MM.1S (cell line): ENCODE results near the gene CHN1.

Experiments used
- DNase-seq: peaks from one replicate; pipeline ENCODE4 v3.0.0-alpha.2; 2015
- H2AFZ ChIP-seq: fragments of 300-600 bp; sonication (generic); 2 replicates; pipeline ENCODE4 v1.6.0; 2016; ENCODE audit warnings: antibody characterized with exemption, low read length
- H3F3A ChIP-seq: fragments of 300-600 bp; sonication (generic); 2 replicates; pipeline ENCODE4 v1.6.1; 2016; ENCODE audit warnings: mild to moderate bottlenecking, antibody characterized with exemption, low read length, moderate library complexity, mixed read lengths; ENCODE audit not compliant: insufficient read depth
- H3K27ac ChIP-seq: fragments of 300-600 bp; sonication (generic); 2 replicates; pipeline ENCODE4 v1.5.1; 2016; ENCODE audit warnings: mild to moderate bottlenecking, low read length
- H3K27me3 ChIP-seq: fragments of 300-600 bp; sonication (generic); replicated peaks from 2 replicates; pipeline ENCODE4 v1.6.0; 2016; ENCODE audit warnings: low read length; ENCODE audit not compliant: insufficient read depth
- H3K36me3 ChIP-seq: fragments of 300-600 bp; sonication (generic); replicated peaks from 2 replicates; pipeline ENCODE4 v1.6.1; 2016; ENCODE audit warnings: mild to moderate bottlenecking, low read length, mixed read lengths; ENCODE audit not compliant: insufficient read depth
- H3K4me1 ChIP-seq: fragments of 300-600 bp; sonication (generic); 2 replicates; pipeline ENCODE4 v1.6.1; 2016; ENCODE audit warnings: low read length, mixed read lengths
- H3K4me2 ChIP-seq: fragments of 300-600 bp; sonication (generic); 2 replicates; pipeline ENCODE4 v1.6.0; 2016; ENCODE audit warnings: low read depth, low read length
- H3K4me3 ChIP-seq: fragments of 300-600 bp; sonication (generic); 2 replicates; pipeline ENCODE4 v1.5.1; 2016; ENCODE audit warnings: low read length, mixed read lengths
- H3K79me2 ChIP-seq: fragments of 300-600 bp; sonication (generic); 2 replicates; pipeline ENCODE4 v1.6.1; 2016; ENCODE audit warnings: mixed run types, low read length, mixed read lengths
- H3K9ac ChIP-seq: fragments of 300-600 bp; sonication (generic); 2 replicates; pipeline ENCODE4 v1.6.1; 2016; ENCODE audit warnings: low read length, mixed read lengths
- H3K9me2 ChIP-seq: fragments of 300-600 bp; sonication (generic); replicated peaks from 2 replicates; pipeline ENCODE4 v1.6.1; 2016; ENCODE audit warnings: mild to moderate bottlenecking, low read length, mixed read lengths; ENCODE audit not compliant: insufficient read depth
- H3K9me3 ChIP-seq: fragments of 300-600 bp; sonication (generic); replicated peaks from 2 replicates; pipeline ENCODE4 v1.6.1; 2016; ENCODE audit warnings: mild to moderate bottlenecking, low read length, mixed read lengths; ENCODE audit not compliant: insufficient read depth
- H4K20me1 ChIP-seq: fragments of 300-600 bp; sonication (generic); 2 replicates; pipeline ENCODE4 v1.6.1; 2016; ENCODE audit warnings: mild to moderate bottlenecking, low read length, moderate library complexity, mixed read lengths; ENCODE audit not compliant: insufficient read depth
- CTCF ChIP-seq: fragments of 300-600 bp; sonication (generic); IDR thresholded peaks from 2 replicates; pipeline ENCODE4 v1.5.1; 2016; ENCODE audit warnings: antibody characterized with exemption, low read length, mixed read lengths
- EZH2 ChIP-seq: fragments of 300-600 bp; sonication (generic); optimal IDR thresholded peaks from 2 replicates; pipeline ENCODE3; 2017; ENCODE audit warnings: low read depth, mild to moderate bottlenecking, antibody characterized with exemption, low read length, mixed read lengths
- EZH2phosphoT487 ChIP-seq: fragments of 300-600 bp; sonication (generic); IDR thresholded peaks from 2 replicates; pipeline ENCODE4 v1.6.1; 2018; ENCODE audit warnings: antibody characterized with exemption, low read length

The CHN1 gene

GRCh38 chr2:174981331-174981730 is 23.9 kb downstream of the CHN1 start:
- DNase-seq: no peak
- no peaks in the 10 kb centered on the region for H3K27me3 ChIP-seq
- H3K79me2 ChIP-seq: no peaks in the 10 kb centered on the region
- H3K4me2 ChIP-seq: no peak overlapping the region
- H3K27ac ChIP-seq: no peak overlapping the region
- no peaks in the 10 kb centered on the region for H3K9me3 ChIP-seq
- H3K4me1 ChIP-seq: no peaks in the 10 kb centered on the region
- H4K20me1 ChIP-seq: no peaks in the 10 kb centered on the region
- H2AFZ ChIP-seq: no peak overlapping the region
- no peaks in the 10 kb centered on the region for H3K9me2 ChIP-seq
- H3F3A ChIP-seq: no peaks in the 10 kb centered on the region
- no peak for TF ChIP-seq CTCF
- no peak for TF ChIP-seq EZH2phosphoT487
- TF ChIP-seq EZH2: no peak
- no peaks in the 10 kb centered on the region for H3K36me3 ChIP-seq
- no peak overlapping the region for H3K9ac ChIP-seq
- H3K4me3 ChIP-seq: no peak overlapping the region

DNA sequence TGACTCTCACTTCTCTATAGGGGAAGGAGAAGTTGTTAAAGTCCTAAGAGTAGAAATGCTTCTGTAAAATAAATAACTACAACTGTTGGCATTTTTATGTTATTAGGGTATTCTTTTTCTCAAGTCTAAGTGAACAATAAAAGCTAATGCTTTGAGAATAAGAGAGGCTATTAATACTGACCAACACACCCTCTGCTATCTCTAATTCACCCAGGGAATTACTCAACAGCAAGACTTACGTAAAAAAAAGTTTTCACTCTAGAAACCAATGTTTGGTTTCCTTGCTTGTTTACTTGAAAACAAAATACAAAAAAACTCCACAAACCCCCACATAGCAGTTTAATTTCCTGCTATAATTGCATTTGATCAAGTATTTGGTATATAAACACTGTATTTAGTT is 25.2 kb downstream of the CHN1 start:
- no peak overlapping the region for H3K4me3 ChIP-seq
- no peak overlapping the region for H3K27ac ChIP-seq
- DNase-seq: no peak
- TF ChIP-seq EZH2: no peak
- H2AFZ ChIP-seq: no peak overlapping the region
- no peaks in the 10 kb centered on the region for H3K27me3 ChIP-seq
- H3K9me2 ChIP-seq: no peaks in the 10 kb centered on the region
- H4K20me1 ChIP-seq: no peaks in the 10 kb centered on the region
- no peak overlapping the region for H3K9ac ChIP-seq
- H3F3A ChIP-seq: no peaks in the 10 kb centered on the region
- H3K4me1 ChIP-seq: no peaks in the 10 kb centered on the region
- no peaks in the 10 kb centered on the region for H3K36me3 ChIP-seq
- H3K9me3 ChIP-seq: no peaks in the 10 kb centered on the region
- H3K4me2 ChIP-seq: no peak overlapping the region
- no peaks in the 10 kb centered on the region for H3K79me2 ChIP-seq

DNA sequence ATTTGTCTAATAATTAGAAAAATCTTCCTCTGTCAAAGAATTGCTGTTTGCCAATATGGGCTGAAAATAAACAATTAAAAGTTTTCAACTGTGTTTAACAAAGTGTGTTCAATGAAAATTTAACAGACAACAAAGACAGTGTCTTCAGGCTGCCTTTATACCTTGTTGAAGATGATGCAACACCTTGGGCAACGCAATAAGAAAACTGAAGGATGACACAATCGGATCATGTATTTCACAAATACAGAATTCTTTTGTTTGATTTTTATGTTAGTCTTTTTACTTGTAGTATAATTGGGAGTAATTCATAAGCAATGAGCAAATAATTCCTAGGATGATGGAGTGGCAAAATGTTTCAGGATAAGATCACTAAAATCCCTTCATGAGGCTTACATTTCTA is 27.8 kb downstream of the CHN1 start:
- Histone ChIP-seq H3K4me3 (no peak overlapping the region), H3K9ac (no peak overlapping the region), H3K4me2 (no peak overlapping the region), H3K27ac (no peak overlapping the region), H3K9me2 (no peaks in the 10 kb centered on the region), H3F3A (no peaks in the 10 kb centered on the region), H3K79me2 (no peaks in the 10 kb centered on the region), H4K20me1 (no peaks in the 10 kb centered on the region), H3K27me3 (no peaks in the 10 kb centered on the region), H3K4me1 (no peaks in the 10 kb centered on the region), H2AFZ (no peak overlapping the region), H3K9me3 (no peaks in the 10 kb centered on the region), H3K36me3 (no peaks in the 10 kb centered on the region)
- no peak for DNase-seq
- TF ChIP-seq EZH2phosphoT487 (no peak), EZH2 (no peak), CTCF (no peak)

DNA sequence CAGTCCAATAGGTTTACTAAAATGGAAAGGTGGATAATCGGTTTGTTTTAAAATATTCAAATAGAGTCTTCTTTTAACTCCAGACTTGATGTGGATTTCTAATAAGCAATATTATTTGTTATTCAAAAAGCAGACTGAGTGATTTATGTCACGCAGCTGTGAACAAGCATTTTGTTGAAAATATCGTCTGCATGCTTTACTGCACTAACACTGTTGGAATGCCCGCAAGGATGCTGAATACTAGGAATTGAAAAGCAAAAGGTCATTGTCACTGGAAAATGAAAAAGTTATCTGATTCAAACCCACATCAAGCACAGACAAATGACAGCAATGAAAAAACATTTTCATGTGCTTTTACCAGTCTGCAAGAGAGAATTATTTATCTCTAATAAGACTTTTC is 31.1 kb downstream of the CHN1 start:
- Histone ChIP-seq H3K9me2 (no peaks in the 10 kb centered on the region), H3K4me2 (no peak overlapping the region), H3K36me3 (no peaks in the 10 kb centered on the region), H3K27ac (no peak overlapping the region), H3F3A (no peaks in the 10 kb centered on the region), H3K4me1 (no peaks in the 10 kb centered on the region), H3K9me3 (no peaks in the 10 kb centered on the region), H3K9ac (no peak overlapping the region), H3K4me3 (no peak overlapping the region), H3K27me3 (no peaks in the 10 kb centered on the region), H2AFZ (no peak overlapping the region), H3K79me2 (no peaks in the 10 kb centered on the region), H4K20me1 (no peaks in the 10 kb centered on the region)
- no peak for DNase-seq
- no peak for TF ChIP-seq EZH2
- TF ChIP-seq CTCF: no peak
- TF ChIP-seq EZH2phosphoT487: no peak
